Activated naive CD8-positive, alpha-beta T cell treated with anti-CD3 and anti-CD28 coated beads for 36 hours (primary cell): ENCODE data around the gene GRID2IP. TPM values are rescaled to one million over a fixed set of nuclear protein-coding genes. Genes with fewer than 3 reads are reported as not detected.
"Not testable (repeated sequence)": the region's sequence is repeated elsewhere in the genome, so short reads cannot be mapped to it uniquely, and the experiment has no call there.

Source experiments
- DNase-seq: peaks from one replicate; pipeline ENCODE4 v3.0.0; 2021
- H3K27ac Mint-ChIP-seq: one replicate; pipeline ENCODE4 v1.8.0; 2022; ENCODE audit warnings: mild to moderate bottlenecking, moderate library complexity, mixed read lengths
- H3K27me3 Mint-ChIP-seq: one replicate; pipeline ENCODE4 v1.8.0; 2022; ENCODE audit warnings: mild to moderate bottlenecking, mixed read lengths
- H3K36me3 Mint-ChIP-seq: one replicate; pipeline ENCODE4 v1.8.0; 2021; ENCODE audit warnings: mild to moderate bottlenecking, mixed read lengths
- H3K4me1 Mint-ChIP-seq: one replicate; pipeline ENCODE4 v1.8.0; 2021; ENCODE audit warnings: mixed read lengths
- H3K4me3 Mint-ChIP-seq: one replicate; pipeline ENCODE4 v1.8.0; 2022; ENCODE audit warnings: mild to moderate bottlenecking, moderate library complexity, mixed read lengths
- H3K9me3 Mint-ChIP-seq: one replicate; pipeline ENCODE4 v1.8.0; 2022; ENCODE audit warnings: mixed read lengths
- total RNA-seq, 2 experiments: library from RNA; stranded (reverse); gene quantifications; one replicate each; pipeline ENCODE4 v1.2.3, GENCODE V29; 2021

Gene GRID2IP
- total RNA-seq, 2 experiments from 2014 or later = 0.06 TPM; not detected in 1

DNA sequence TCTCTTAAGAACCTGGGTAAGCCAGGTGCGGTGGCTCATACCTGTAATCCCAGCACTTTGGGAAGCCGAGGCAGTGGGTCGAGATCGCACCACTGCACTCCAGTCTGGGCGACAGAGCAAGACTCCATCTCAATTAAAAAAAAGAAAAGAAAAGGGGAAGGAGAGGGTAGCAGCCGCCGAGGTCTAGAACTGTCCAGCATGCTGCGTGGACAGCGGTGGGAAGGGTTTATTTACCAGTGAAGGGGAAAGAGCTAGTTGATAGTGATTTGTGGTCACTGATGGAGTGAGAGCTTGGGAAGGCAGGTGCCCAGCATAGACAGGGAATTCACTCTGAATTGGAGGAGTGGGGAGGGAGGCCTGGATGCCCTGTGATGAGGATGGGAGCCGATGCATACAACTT is 60.1 kb downstream of the GRID2IP start:
- Mint-ChIP-seq H3K27ac (no peak overlapping the region), H3K9me3 (no peaks in the 10 kb centered on the region), H3K36me3 (no peaks in the 10 kb centered on the region), H3K4me3 (no peak overlapping the region), H3K27me3 (peaks cover 5% of the 10 kb centered on the region), H3K4me1 (no peaks in the 10 kb centered on the region)
- DNase-seq = no peak

DNA sequence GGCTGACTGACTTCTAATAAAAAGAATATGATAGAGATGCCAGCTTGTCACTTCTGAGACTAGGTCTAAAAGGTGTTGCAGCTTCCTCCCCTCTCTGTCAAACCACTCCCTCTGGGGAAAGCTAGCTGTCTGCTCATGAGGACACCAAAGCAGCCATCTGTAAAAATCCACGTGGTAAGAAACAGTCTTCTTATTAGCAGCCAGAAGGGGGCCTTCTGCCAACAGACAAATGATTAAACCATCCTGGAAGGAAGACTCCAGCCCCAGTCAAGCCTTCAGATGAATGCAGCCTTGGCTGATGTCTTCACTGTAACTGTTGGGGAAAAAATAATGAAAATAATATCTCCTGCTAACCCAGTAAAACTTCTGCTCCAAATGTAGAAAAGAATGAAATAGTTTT is 61.6 kb downstream of the GRID2IP start:
- H3K9me3 Mint-ChIP-seq = no peaks in the 10 kb centered on the region
- H3K4me1 Mint-ChIP-seq = peaks cover 3% of the 10 kb centered on the region
- H3K36me3 Mint-ChIP-seq = no peaks in the 10 kb centered on the region
- peaks cover 5% of the 10 kb centered on the region for H3K27me3 Mint-ChIP-seq
- H3K4me3 Mint-ChIP-seq = no peak overlapping the region
- no peak overlapping the region for H3K27ac Mint-ChIP-seq
- no peak for DNase-seq

- Mint-ChIP-seq H3K9me3 (no peaks in the 10 kb centered on the region), H3K4me3 (no peak overlapping the region), H3K27ac (no peak overlapping the region), H3K27me3 (peaks cover 5% of the 10 kb centered on the region), H3K36me3 (peaks cover 8% of the 10 kb centered on the region), H3K4me1 (peaks cover 10% of the 10 kb centered on the region)
- no peak for DNase-seq
Observed at GRCh38 chr7:6487184-6487545, 64.1 kb downstream of the GRID2IP start.

- Mint-ChIP-seq H3K36me3 (peaks cover 10% of the 10 kb centered on the region), H3K27me3 (peaks cover 5% of the 10 kb centered on the region), H3K4me3 (no peak overlapping the region), H3K27ac (no peak overlapping the region), H3K4me1 (peaks cover 14% of the 10 kb centered on the region), H3K9me3 (no peaks in the 10 kb centered on the region)
- DNase-seq = no peak
Observed at GRCh38 chr7:6486438-6487183, 64.7 kb downstream of the GRID2IP start.

DNA sequence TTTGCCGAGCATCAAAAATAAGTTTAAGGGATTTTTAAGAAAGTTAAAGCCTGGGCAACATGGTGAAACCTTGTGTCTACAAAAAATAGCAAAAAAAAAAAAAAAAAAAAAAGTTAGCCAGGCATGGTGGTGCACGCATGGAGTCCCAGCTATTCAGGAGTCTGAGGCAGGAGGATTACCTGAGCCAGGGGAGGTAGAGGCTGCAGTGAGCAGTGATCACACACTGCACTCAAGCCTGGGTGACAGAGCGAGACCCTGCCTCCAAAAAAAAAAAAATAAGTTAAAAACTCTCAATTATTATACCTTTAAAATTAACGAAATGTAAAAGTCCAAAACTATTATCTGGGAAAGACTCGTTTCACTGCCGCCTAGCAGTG is 68.5 kb downstream of the GRID2IP start:
- Mint-ChIP-seq H3K27me3 (no peaks in the 10 kb centered on the region), H3K27ac (peak overlapping the region; percentile 90), H3K36me3 (peaks cover 21% of the 10 kb centered on the region), H3K9me3 (no peaks in the 10 kb centered on the region), H3K4me3 (peak overlapping the region; percentile 93), H3K4me1 (peaks cover 46% of the 10 kb centered on the region)
- no peak for DNase-seq

GRCh38 chr7:6482307-6482706 is 69.0 kb downstream of the GRID2IP start:
- peak overlapping the region; percentile 93 for H3K4me3 Mint-ChIP-seq
- peaks cover 50% of the 10 kb centered on the region for H3K4me1 Mint-ChIP-seq
- no peak overlapping the region for H3K27ac Mint-ChIP-seq
- no peak for DNase-seq
- H3K9me3 Mint-ChIP-seq = no peaks in the 10 kb centered on the region
- peaks cover 21% of the 10 kb centered on the region for H3K36me3 Mint-ChIP-seq
- no peaks in the 10 kb centered on the region for H3K27me3 Mint-ChIP-seq

DNA sequence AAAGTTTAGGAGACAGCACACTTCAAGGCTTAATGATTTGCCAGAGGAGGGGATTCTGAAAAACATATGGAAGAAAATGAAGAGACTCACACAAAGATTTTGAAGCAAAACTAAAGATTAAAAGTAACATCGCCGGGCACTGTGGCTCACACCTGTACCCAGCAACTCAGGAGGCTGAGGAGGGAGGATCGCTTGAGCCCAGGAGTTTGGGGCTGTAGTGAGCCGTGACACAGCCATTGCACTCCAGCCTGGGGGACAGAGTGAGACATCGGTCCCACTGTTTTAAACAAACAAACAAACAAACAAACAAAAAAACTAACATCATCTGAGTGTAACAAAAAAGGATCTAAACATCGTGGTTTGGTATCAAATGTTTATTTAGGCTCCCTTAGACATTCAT is 69.8 kb downstream of the GRID2IP start:
- H3K27ac Mint-ChIP-seq = no peak overlapping the region
- H3K36me3 Mint-ChIP-seq = peaks cover 21% of the 10 kb centered on the region
- peak overlapping the region; percentile 45 for H3K4me3 Mint-ChIP-seq

GRCh38 chr7:6480323-6480660 is 71.0 kb downstream of the GRID2IP start:
- H3K36me3 Mint-ChIP-seq = peaks cover 21% of the 10 kb centered on the region
- H3K4me3 Mint-ChIP-seq = no peak overlapping the region
- no peak overlapping the region for H3K27ac Mint-ChIP-seq
- no peaks in the 10 kb centered on the region for H3K9me3 Mint-ChIP-seq
- H3K27me3 Mint-ChIP-seq = no peaks in the 10 kb centered on the region
- no peak for DNase-seq
- peaks cover 63% of the 10 kb centered on the region for H3K4me1 Mint-ChIP-seq

More for the DNA sequence above, 69.8 kb downstream of the GRID2IP start:
- H3K4me1 Mint-ChIP-seq = peaks cover 58% of the 10 kb centered on the region
- no peaks in the 10 kb centered on the region for H3K9me3 Mint-ChIP-seq
- no peaks in the 10 kb centered on the region for H3K27me3 Mint-ChIP-seq
- DNase-seq = no peak

- H3K4me3 Mint-ChIP-seq = no peak overlapping the region
Observed at GRCh38 chr7:6479067-6479466, 72.2 kb downstream of the GRID2IP start.

GRCh38 chr7:6478186-6478585 is 73.1 kb downstream of the GRID2IP start:
- Mint-ChIP-seq H3K27ac (no peak overlapping the region), H3K27me3 (no peaks in the 10 kb centered on the region), H3K36me3 (peaks cover 19% of the 10 kb centered on the region), H3K4me3 (no peak overlapping the region), H3K9me3 (no peaks in the 10 kb centered on the region), H3K4me1 (peaks cover 59% of the 10 kb centered on the region)
- DNase-seq = no peak

More at GRCh38 chr7:6479067-6479466, 72.2 kb downstream of the GRID2IP start:
- H3K27ac Mint-ChIP-seq = peak overlapping the region; percentile 48
- no peaks in the 10 kb centered on the region for H3K27me3 Mint-ChIP-seq
- no peaks in the 10 kb centered on the region for H3K9me3 Mint-ChIP-seq
- no peak for DNase-seq
- H3K4me1 Mint-ChIP-seq = peaks cover 59% of the 10 kb centered on the region
- peaks cover 21% of the 10 kb centered on the region for H3K36me3 Mint-ChIP-seq

GRCh38 chr7:6477318-6477660 is 74.0 kb downstream of the GRID2IP start:
- no peaks in the 10 kb centered on the region for H3K27me3 Mint-ChIP-seq
- H3K27ac Mint-ChIP-seq = no peak overlapping the region
- peaks cover 54% of the 10 kb centered on the region for H3K4me1 Mint-ChIP-seq
- H3K36me3 Mint-ChIP-seq = peaks cover 14% of the 10 kb centered on the region
- no peak overlapping the region for H3K4me3 Mint-ChIP-seq
- no peak for DNase-seq
- no peaks in the 10 kb centered on the region for H3K9me3 Mint-ChIP-seq

DNA sequence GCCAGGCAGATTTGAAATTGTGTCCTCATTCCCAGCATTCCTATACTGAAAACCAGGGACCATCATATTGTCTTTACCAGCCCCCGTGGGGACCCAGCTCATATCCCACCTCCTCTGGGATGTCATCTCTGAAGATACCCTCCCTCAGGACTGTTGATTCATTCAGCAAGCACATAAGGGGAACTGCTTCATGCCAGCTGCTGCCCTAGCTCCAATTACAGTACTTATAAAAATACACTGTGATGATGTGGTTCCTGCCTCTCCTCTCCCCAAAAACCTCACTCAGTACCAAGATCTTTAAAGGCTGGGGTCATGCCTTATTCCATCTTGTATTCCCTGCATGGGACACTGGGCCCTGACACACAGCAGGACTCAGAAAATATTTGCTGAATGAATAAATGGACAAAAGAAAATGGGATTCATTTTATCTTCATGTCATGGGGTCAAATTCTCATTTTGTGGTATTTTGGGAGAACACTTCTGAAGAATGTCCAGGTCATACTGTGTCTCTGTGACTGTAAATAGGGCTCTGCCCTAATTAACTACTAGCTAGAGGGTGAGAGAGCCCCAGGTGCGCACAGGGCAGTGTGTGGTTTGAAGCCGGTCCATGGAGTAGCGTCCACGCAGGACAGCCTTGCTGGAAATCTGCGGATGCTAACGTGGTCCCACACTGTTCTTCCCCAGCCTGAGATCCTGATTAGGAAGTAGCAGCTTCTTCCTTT is 74.5 kb downstream of the GRID2IP start:
- H3K4me1 Mint-ChIP-seq = peaks cover 50% of the 10 kb centered on the region
- peak overlapping the region; percentile 30 for H3K27ac Mint-ChIP-seq
- H3K9me3 Mint-ChIP-seq = no peaks in the 10 kb centered on the region
- H3K36me3 Mint-ChIP-seq = peaks cover 14% of the 10 kb centered on the region
- H3K4me3 Mint-ChIP-seq = no peak overlapping the region
- no peak for DNase-seq
- no peaks in the 10 kb centered on the region for H3K27me3 Mint-ChIP-seq

DNA sequence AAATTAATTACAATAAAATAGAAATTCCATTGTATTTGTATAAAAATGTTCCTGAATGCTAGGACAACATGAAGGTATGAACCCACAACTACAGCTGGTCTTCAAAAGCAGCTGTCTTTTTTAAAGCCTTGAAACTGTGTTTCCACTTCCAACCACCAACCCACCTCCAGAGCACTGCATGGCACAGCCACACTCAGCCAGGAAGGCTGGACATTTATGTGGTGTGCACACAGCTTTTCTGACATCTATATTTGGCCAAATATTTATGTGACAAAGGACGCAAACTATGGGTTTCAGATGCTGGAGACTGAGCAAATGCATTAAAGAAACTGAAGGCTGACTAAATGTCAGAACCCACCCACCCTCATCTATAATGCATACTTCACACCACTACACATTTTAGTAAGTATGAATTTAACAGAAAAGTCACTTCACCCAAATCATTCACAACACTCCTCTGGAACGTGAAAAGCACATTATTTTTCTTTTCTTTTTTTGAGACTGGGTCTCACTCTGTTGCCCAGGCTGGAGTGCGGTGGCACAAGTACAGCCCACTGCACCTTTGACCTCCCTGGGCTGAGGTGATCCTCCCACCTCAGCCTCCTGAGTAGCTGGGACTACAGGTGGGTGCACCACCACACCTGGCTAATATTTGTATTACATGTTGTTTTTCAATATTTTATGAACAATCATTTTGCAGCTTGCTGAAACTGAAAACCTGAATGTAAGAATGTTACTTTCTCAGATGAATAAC is 75.7 kb downstream of the GRID2IP start:
- peaks cover 13% of the 10 kb centered on the region for H3K36me3 Mint-ChIP-seq
- DNase-seq = no peak
- H3K4me1 Mint-ChIP-seq = peaks cover 41% of the 10 kb centered on the region
- H3K4me3 Mint-ChIP-seq = no peak overlapping the region
- no peaks in the 10 kb centered on the region for H3K9me3 Mint-ChIP-seq
- peak overlapping the region; percentile 3 for H3K27ac Mint-ChIP-seq
- no peaks in the 10 kb centered on the region for H3K27me3 Mint-ChIP-seq

DNA sequence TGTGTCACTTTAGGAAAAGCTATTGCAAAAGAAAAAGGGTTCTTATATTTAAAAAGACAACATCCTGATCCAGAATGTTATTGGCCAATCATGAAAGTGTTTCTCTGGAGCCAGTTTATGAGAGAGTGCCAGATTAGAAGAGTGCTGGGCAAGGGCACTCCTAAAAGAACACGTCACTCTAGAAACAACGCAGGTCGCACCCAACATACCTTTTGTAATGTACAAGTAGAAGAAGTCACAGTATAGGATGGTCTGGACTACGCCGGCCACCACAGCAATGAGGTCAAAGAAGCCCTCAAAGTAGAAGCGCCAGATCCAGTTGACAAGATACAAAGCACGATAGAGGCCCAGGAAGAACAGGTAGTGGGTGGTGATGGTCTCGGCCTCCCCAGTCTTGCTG is 85.4 kb downstream of the GRID2IP start:
- no peaks in the 10 kb centered on the region for H3K4me1 Mint-ChIP-seq
- no peak overlapping the region for H3K4me3 Mint-ChIP-seq
- no peaks in the 10 kb centered on the region for H3K27me3 Mint-ChIP-seq
- DNase-seq = no peak
- peaks cover 40% of the 10 kb centered on the region for H3K36me3 Mint-ChIP-seq
- no peak overlapping the region for H3K27ac Mint-ChIP-seq
- H3K9me3 Mint-ChIP-seq = no peaks in the 10 kb centered on the region

DNA sequence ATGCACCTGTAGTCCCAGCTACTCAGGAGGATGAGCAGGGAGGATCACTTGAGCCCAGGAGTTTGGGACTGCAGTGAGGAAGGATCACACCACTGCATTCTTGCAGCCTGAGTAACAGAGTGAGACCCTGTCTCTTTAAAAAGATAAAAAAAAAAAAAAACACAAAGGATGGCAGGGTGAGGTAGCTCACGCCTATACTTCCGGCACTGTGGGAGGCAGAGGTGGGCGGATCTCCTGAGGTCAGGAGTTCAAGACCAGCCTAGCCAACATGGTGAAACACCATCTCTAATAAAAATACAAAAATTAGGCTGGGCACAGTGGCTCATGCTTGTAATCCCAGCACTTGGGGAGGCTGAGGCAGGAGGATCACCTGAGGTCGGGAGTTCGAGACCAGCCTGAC is 87.7 kb downstream of the GRID2IP start:
- H3K36me3 Mint-ChIP-seq = peaks cover 29% of the 10 kb centered on the region
- H3K4me1 Mint-ChIP-seq = not testable (repeated sequence)

More for the DNA sequence above, 87.7 kb downstream of the GRID2IP start:
- H3K27ac Mint-ChIP-seq, H3K9me3 Mint-ChIP-seq, DNase-seq, H3K27me3 Mint-ChIP-seq, H3K4me3 Mint-ChIP-seq: not testable (repeated sequence)
